Fibroblast of skin of abdomen (primary cell): ENCODE data around the gene FNTB.
A peak's percentile ranks its signal among the peaks of the same experiment; 100 is the strongest.

Source experiments
- DNase-seq: peaks from one replicate; pipeline ENCODE4 v3.0.0-alpha.2; 2013

FNTB gene

GRCh38 chr14:64983439-64984310, 3.0 kb upstream of the FNTB start:
- peak; percentile 48 for DNase-seq

- DNase-seq, result no peak
Observed at GRCh38 chr14:64987438-64987767, 708 bp downstream of the FNTB start.

- no peak for DNase-seq
Observed at GRCh38 chr14:64990296-64990695, 3.6 kb downstream of the FNTB start.

- DNase-seq, result no peak
Observed at GRCh38 chr14:64990939-64991338, 4.2 kb downstream of the FNTB start.

- no peak for DNase-seq
Observed at GRCh38 chr14:64992328-64992885, 5.7 kb downstream of the FNTB start.

GRCh38 chr14:64993266-64993930, 6.7 kb downstream of the FNTB start:
- DNase-seq, result no peak

GRCh38 chr14:64994540-64994939, 7.8 kb downstream of the FNTB start:
- DNase-seq, result no peak

- DNase-seq, result no peak
Observed at GRCh38 chr14:64995291-64995690, 8.6 kb downstream of the FNTB start.

- DNase-seq, result no peak
Observed at GRCh38 chr14:64997108-64997794, 10.6 kb downstream of the FNTB start.

GRCh38 chr14:64998455-64998931, 11.8 kb downstream of the FNTB start:
- DNase-seq, result peak; percentile 20

GRCh38 chr14:65000898-65001591, 14.3 kb downstream of the FNTB start:
- DNase-seq, result peak; percentile 83

- peak; percentile 62 for DNase-seq
Observed at GRCh38 chr14:65001723-65002122, 15.0 kb downstream of the FNTB start.

- peak; percentile 72 for DNase-seq
Observed at GRCh38 chr14:65002586-65003210, 16.0 kb downstream of the FNTB start.

- no peak for DNase-seq
Observed at GRCh38 chr14:65003394-65003793, 16.7 kb downstream of the FNTB start.

GRCh38 chr14:65006261-65006721, 19.6 kb downstream of the FNTB start:
- no peak for DNase-seq

GRCh38 chr14:65007202-65007601, 20.5 kb downstream of the FNTB start:
- DNase-seq, result no peak

- no peak for DNase-seq
Observed at GRCh38 chr14:65010211-65010931, 23.7 kb downstream of the FNTB start.

GRCh38 chr14:65011538-65011937, 24.8 kb downstream of the FNTB start:
- DNase-seq, result no peak

- no peak for DNase-seq
Observed at GRCh38 chr14:65012353-65012752, 25.7 kb downstream of the FNTB start.

- DNase-seq, result no peak
Observed at GRCh38 chr14:65015391-65015790, 28.7 kb downstream of the FNTB start.

- DNase-seq, result no peak
Observed at GRCh38 chr14:65016471-65016870, 29.8 kb downstream of the FNTB start.
